H1 (cell line): ENCODE results near the gene ZPR1. TPM values are rescaled to one million over a fixed set of nuclear protein-coding genes. Genes with fewer than 3 reads are reported as not detected.

Experiments used
- CTCF ChIA-PET: fragments of 300-600 bp; sonication (Branson Sonifier 250); formaldehyde crosslinking; loops from one replicate; lab custom pipeline; 2021; ENCODE audit not compliant: partially characterized antibody; lab: Charles Lee
- POLR2A ChIA-PET: fragments of 300-600 bp; sonication (Branson Sonifier 250); formaldehyde crosslinking; loops from one replicate; lab custom pipeline; 2021; ENCODE audit warnings: inconsistent platforms; ENCODE audit not compliant: partially characterized antibody; lab: Charles Lee
- DNase-seq, 2 experiments: peaks; one replicate each; pipeline versions ENCODE4 v3.0.0 to v3.0.0-alpha.2; 2010 to 2022; ENCODE audit warnings: low spot score in 2 of 2, low read depth in 1 of 2, mixed read lengths in 1 of 2
- FAIRE-seq: peaks from 2 replicates; lab custom pipeline; 2011; peaks lifted over from hg19 to GRCh38; lab: Jason Lieb, UNC
- H2AFZ ChIP-seq: 2 replicates; pipeline ENCODE4 v1.8.1; 2012; ENCODE audit warnings: low read length, inconsistent platforms
- H2AK5ac ChIP-seq: 2 replicates; pipeline ENCODE4 v1.6.1; 2013; ENCODE audit warnings: low read depth, low read length
- H2BK120ac ChIP-seq: replicated peaks from 2 replicates; pipeline ENCODE3; 2013; ENCODE audit warnings: low read depth, low read length, inconsistent platforms
- H2BK12ac ChIP-seq: 2 replicates; pipeline ENCODE4 v1.6.1; 2013; ENCODE audit warnings: low read depth, low read length
- H2BK15ac ChIP-seq: 2 replicates; pipeline ENCODE4 v1.6.1; 2013; ENCODE audit warnings: low read length
- H2BK20ac ChIP-seq: 2 replicates; pipeline ENCODE4 v1.6.1; 2013; ENCODE audit warnings: low read length
- H2BK5ac ChIP-seq: 2 replicates; pipeline ENCODE4 v1.6.1; 2013; ENCODE audit warnings: low read depth, low read length
- H3K14ac ChIP-seq: 2 replicates; pipeline ENCODE4 v1.6.1; 2013; ENCODE audit warnings: inconsistent platforms; ENCODE audit not compliant: insufficient read length
- H3K18ac ChIP-seq: 2 replicates; pipeline ENCODE4 v1.6.1; 2013; ENCODE audit warnings: low read length; ENCODE audit errors: extremely low read depth
- H3K23ac ChIP-seq: 2 replicates; pipeline ENCODE4 v1.6.1; 2013; ENCODE audit warnings: inconsistent platforms; ENCODE audit not compliant: insufficient read length
- H3K23me2 ChIP-seq: 2 replicates; pipeline ENCODE4 v1.6.1; 2013; ENCODE audit warnings: low read depth, low read length
- H3K27ac ChIP-seq: 2 replicates; pipeline ENCODE4 v1.6.1; 2011; ENCODE audit warnings: low read depth, low read length, inconsistent platforms
- H3K27me3 ChIP-seq, 4 experiments: replicated peaks in 1 of 4; 1 replicate in 1 of 4; 2 replicates in 3 of 4; pipeline versions ENCODE4 v1.6.1 to v1.8.1; 2011 to 2013; ENCODE audit warnings: low read length in 3 of 4, mild to moderate bottlenecking in 3 of 4, inconsistent platforms in 2 of 4, mixed read lengths in 2 of 4, moderate library complexity in 1 of 4; ENCODE audit not compliant: control insufficient read depth in 3 of 4, insufficient read depth in 3 of 4; ENCODE audit errors: extremely low read depth in 1 of 4
- H3K36me3 ChIP-seq, 4 experiments: 2 replicates each; pipeline versions ENCODE4 v1.6.1 to v1.8.1; 2011 to 2013; ENCODE audit warnings: mild to moderate bottlenecking in 4 of 4, low read length in 3 of 4, moderate library complexity in 2 of 4, control low read depth in 1 of 4, inconsistent platforms in 1 of 4; ENCODE audit not compliant: insufficient read depth in 4 of 4, control insufficient read depth in 2 of 4
- H3K4ac ChIP-seq: replicated peaks from 2 replicates; pipeline ENCODE3; 2013; ENCODE audit warnings: low read length, low read depth, mixed read lengths, inconsistent platforms; ENCODE audit not compliant: insufficient read length
- H3K4me1 ChIP-seq, 4 experiments: replicated peaks in 1 of 4; 1 replicate in 1 of 4; 2 replicates in 3 of 4; pipeline versions ENCODE4 v1.6.1 to v1.8.1; 2011 to 2013; ENCODE audit warnings: low read length in 3 of 4, inconsistent platforms in 2 of 4, mixed read lengths in 1 of 4; ENCODE audit not compliant: insufficient read depth in 4 of 4, control insufficient read depth in 3 of 4
- H3K4me2 ChIP-seq, 2 experiments: 2 replicates each; pipeline versions ENCODE4 v1.6.1 to v1.8.1; 2011 to 2013; ENCODE audit warnings: low read depth in 2 of 2, low read length in 2 of 2, control low read depth in 1 of 2, inconsistent platforms in 1 of 2, mild to moderate bottlenecking in 1 of 2; ENCODE audit not compliant: insufficient read depth in 1 of 2
- H3K4me3 ChIP-seq, 4 experiments: fragments of 200-600, 300-600 bp in 1 of 4; sonication (generic), shearing (Covaris generic), sonication (Bioruptor Twin) in 1 of 4; 2 replicates each; pipeline versions ENCODE4 v1.5.1 to v1.8.1; 2011 to 2016; ENCODE audit warnings: low read length in 4 of 4, low read depth in 3 of 4, control low read depth in 2 of 4, inconsistent platforms in 2 of 4, mild to moderate bottlenecking in 2 of 4, mixed read lengths in 1 of 4, moderate library complexity in 1 of 4; ENCODE audit not compliant: insufficient read depth in 2 of 4; ENCODE audit errors: extremely low read depth in 1 of 4
- H3K56ac ChIP-seq: replicated peaks from 2 replicates; pipeline ENCODE3; 2013; ENCODE audit warnings: low read depth, mild to moderate bottlenecking, mixed read lengths, low read length, inconsistent platforms; ENCODE audit not compliant: insufficient read length
- H3K79me1 ChIP-seq: 2 replicates; pipeline ENCODE4 v1.6.1; 2013; ENCODE audit warnings: low read depth, low read length, control low read depth
- H3K79me2 ChIP-seq, 2 experiments: 2 replicates each; pipeline versions ENCODE4 v1.6.1 to v1.8.1; 2012 to 2013; ENCODE audit warnings: low read length in 2 of 2, mild to moderate bottlenecking in 2 of 2, inconsistent platforms in 1 of 2; ENCODE audit not compliant: insufficient read depth in 2 of 2, control insufficient read depth in 1 of 2
- H3K9ac ChIP-seq, 4 experiments: replicated peaks in 1 of 4; 1 replicate in 1 of 4; 2 replicates in 3 of 4; pipeline versions ENCODE4 v1.6.1 to v1.8.1; 2011 to 2013; ENCODE audit warnings: low read depth in 3 of 4, low read length in 3 of 4, control low read depth in 2 of 4, mild to moderate bottlenecking in 2 of 4, moderate library complexity in 2 of 4, inconsistent platforms in 1 of 4; ENCODE audit errors: extremely low read depth in 1 of 4
- H3K9me3 ChIP-seq, 2 experiments: 2 replicates each; pipeline versions ENCODE4 v1.6.1 to v1.8.1; 2012 to 2013; ENCODE audit warnings: mild to moderate bottlenecking in 2 of 2, moderate library complexity in 2 of 2, control low read depth in 1 of 2, inconsistent platforms in 1 of 2, low read depth in 1 of 2, low read length in 1 of 2, mixed read lengths in 1 of 2; ENCODE audit not compliant: insufficient read depth in 2 of 2
- H4K20me1 ChIP-seq, 2 experiments: replicated peaks in 1 of 2; 2 replicates each; pipeline versions ENCODE3 to v1.8.1; 2011 to 2013; ENCODE audit warnings: inconsistent platforms in 2 of 2, low read length in 2 of 2, mild to moderate bottlenecking in 1 of 2; ENCODE audit not compliant: insufficient read depth in 2 of 2, control insufficient read depth in 1 of 2
- H4K5ac ChIP-seq: 2 replicates; pipeline ENCODE4 v1.6.1; 2013; ENCODE audit warnings: low read length, low read depth, mixed read lengths, inconsistent platforms; ENCODE audit not compliant: insufficient read length
- H4K8ac ChIP-seq: 2 replicates; pipeline ENCODE4 v1.8.0; 2013; ENCODE audit warnings: mild to moderate bottlenecking, moderate library complexity, low read length, inconsistent platforms; ENCODE audit not compliant: insufficient read depth; ENCODE audit errors: extremely low read depth
- H4K91ac ChIP-seq: replicated peaks from 2 replicates; pipeline ENCODE3; 2013; ENCODE audit warnings: low read length, mixed read lengths, inconsistent platforms; ENCODE audit not compliant: insufficient read length
- HDAC6 ChIP-seq: IDR thresholded peaks from one replicate; pipeline ENCODE4 v1.7.1; 2012; ENCODE audit warnings: low read depth, mild to moderate bottlenecking, inconsistent platforms, low read length, moderate library complexity
- SIX5 ChIP-seq: IDR thresholded peaks from 2 replicates; pipeline ENCODE4 v1.6.1; 2011; ENCODE audit warnings: mild to moderate bottlenecking, low read depth, low read length
- SP1 ChIP-seq: IDR thresholded peaks from 2 replicates; pipeline ENCODE4 v1.6.1; 2011; ENCODE audit warnings: low read depth, low read length
- SP4 ChIP-seq: IDR thresholded peaks from 2 replicates; pipeline ENCODE4 v1.6.1; 2012; ENCODE audit warnings: low read length, inconsistent platforms
- WGBS, 2 experiments: shearing (Covaris generic) in 1 of 2; methylation state at CpG; one replicate each; pipeline versions ENCODE4 v1.1.6 to v1.1.7; 2013 to 2015; ENCODE audit warnings: low lambda C conversion rate in 2 of 2, mixed read lengths in 2 of 2, inconsistent platforms in 1 of 2, low coverage in 1 of 2, missing lambda C conversion rate in 1 of 2; ENCODE audit not compliant: insufficient replicate concordance in 2 of 2, insufficient coverage in 1 of 2, insufficient read length in 1 of 2; ENCODE audit errors: extremely low coverage in 1 of 2, missing lambda C conversion rate in 1 of 2; 5-methylcytosine and 5-hydroxymethylcytosine counted together
- polyA plus RNA-seq, 7 experiments: library from polyadenylated mRNA; depleted of rRNA in 3 of 7; stranded (reverse) in 5 of 7; unstranded in 2 of 7; fragments of >200 nt in 5 of 7; fragments of 200-250 nt in 2 of 7; gene quantifications; 1 replicate in 5 of 7; 2 replicates in 1 of 7; 4 replicates in 1 of 7; pipeline versions ENCODE4 v1.2.1 to v1.2.3, GENCODE V29; 2011 to 2013; ENCODE audit warnings: missing spikeins in 2 of 7, mixed read lengths in 2 of 7
- total RNA-seq: library from RNA; stranded (reverse); fragmentation: NEBNext Ultra II Directional; extraction: Animal tissue kit (Norgen Biotek cat#: 25700); gene quantifications from 2 replicates; pipeline ENCODE4 v1.2.1, GENCODE V29; 2021
- TF ChIP-seq, protein P1 (sequence below): IDR thresholded peaks from 2 replicates; pipeline ENCODE4 v1.6.1; 2012; ENCODE audit warnings: inconsistent platforms

Gene ZPR1
- total and polyA plus RNA-seq, 2 of the 8 experiments (the other 6 are each of a cell fraction or from before 2014, with no cell fraction given) = 36.7 to 70.5 TPM

DNA sequence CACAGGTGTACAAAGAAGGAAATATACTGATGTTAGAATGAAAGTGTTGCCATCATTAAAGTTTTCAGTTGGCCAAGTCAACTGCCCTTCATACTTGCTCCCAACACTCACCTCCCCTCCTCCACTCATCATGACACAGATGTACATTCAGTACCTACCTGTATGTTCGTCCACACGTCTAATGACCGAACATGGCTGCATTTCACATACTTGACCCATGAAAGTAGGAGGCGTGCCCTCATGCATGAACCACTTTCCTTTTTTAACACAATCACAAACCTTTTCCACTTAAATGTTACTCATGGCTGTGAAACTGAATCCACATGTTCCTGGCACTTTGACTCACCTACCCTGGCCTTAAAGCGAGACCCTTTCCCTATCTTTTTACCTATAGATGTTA, 11.8 kb downstream of the ZPR1 start:
- H4K8ac ChIP-seq = no peak overlapping the region
- H2BK12ac ChIP-seq = no peak overlapping the region
- H2BK5ac ChIP-seq = no peak overlapping the region
- H3K27ac ChIP-seq = no peak overlapping the region
- no peak overlapping the region for H3K56ac ChIP-seq
- FAIRE-seq (no peak), DNase-seq (no peak)
- H2BK15ac ChIP-seq = no peak overlapping the region
- no peak overlapping the region for H3K18ac ChIP-seq
- no peak overlapping the region for H2BK20ac ChIP-seq
- no peak overlapping the region for H4K5ac ChIP-seq
- no peaks in the 10 kb centered on the region for H3K27me3 ChIP-seq
- H2BK120ac ChIP-seq = no peak overlapping the region
- no peak overlapping the region for H2AK5ac ChIP-seq
- H4K91ac ChIP-seq = no peak overlapping the region
- H4K20me1 ChIP-seq = peaks cover 2% of the 10 kb centered on the region in 2 experiments
- no peaks in the 10 kb centered on the region for H3K9me3 ChIP-seq
- H3K36me3 ChIP-seq = peaks cover 18 to 41% (median 28%) of the 10 kb centered on the region in 4 experiments
- H2AFZ ChIP-seq = no peak overlapping the region
- no peak overlapping the region; a peak in 1 of 7 replicates for H3K9ac ChIP-seq
- no peak overlapping the region for H3K4ac ChIP-seq
- TF ChIP-seq SP4 (no peak), SP1 (no peak), HDAC6 (no peak), SIX5 (no peak)
- TF ChIP-seq, protein P1, sequence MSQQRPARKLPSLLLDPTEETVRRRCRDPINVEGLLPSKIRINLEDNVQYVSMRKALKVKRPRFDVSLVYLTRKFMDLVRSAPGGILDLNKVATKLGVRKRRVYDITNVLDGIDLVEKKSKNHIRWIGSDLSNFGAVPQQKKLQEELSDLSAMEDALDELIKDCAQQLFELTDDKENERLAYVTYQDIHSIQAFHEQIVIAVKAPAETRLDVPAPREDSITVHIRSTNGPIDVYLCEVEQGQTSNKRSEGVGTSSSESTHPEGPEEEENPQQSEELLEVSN = no peak
- CTCF ChIA-PET = interaction anchor here (0.7 kb wide), 1 partner anchor 11 kb away, joined by 3 read pairs; no protein-coding TSS in a partner anchor
- H3K4me3 ChIP-seq = no peak overlapping the region
- no peak overlapping the region for H3K4me2 ChIP-seq
- peaks cover 12 to 14% of the 10 kb centered on the region in 2 experiments for H3K79me2 ChIP-seq
- POLR2A ChIA-PET = interaction anchor here (0.8 to 3.3 kb wide), 3 partner anchors 8 to 33 kb away, joined by 4 to 13 read pairs (median 5); no protein-coding TSS in a partner anchor
- H3K4me1 ChIP-seq = peaks cover 0 to 5% (median 3%) of the 10 kb centered on the region in 4 experiments; a peak in 2 of 7 replicates
- H3K23ac ChIP-seq = no peak overlapping the region
- H3K23me2 ChIP-seq = peaks cover 8% of the 10 kb centered on the region
- no peak overlapping the region for H3K14ac ChIP-seq
- WGBS, 2 experiments = 92% methylated on average over 5 of the region's 5 CpGs; no CpG with 5 or more reads in 1 of the 2 experiments
- no peaks in the 10 kb centered on the region for H3K79me1 ChIP-seq
